ENCODE data around the gene HDAC9. TPM values are rescaled to one million over a fixed set of nuclear protein-coding genes. Genes with fewer than 3 reads are reported as not detected.

HDAC9 gene
- total and polyA plus RNA-seq, 2 donors (not counting 1 experiment from before 2014, with no cell fraction given) = 2.9 to 7.9 TPM

DNA sequence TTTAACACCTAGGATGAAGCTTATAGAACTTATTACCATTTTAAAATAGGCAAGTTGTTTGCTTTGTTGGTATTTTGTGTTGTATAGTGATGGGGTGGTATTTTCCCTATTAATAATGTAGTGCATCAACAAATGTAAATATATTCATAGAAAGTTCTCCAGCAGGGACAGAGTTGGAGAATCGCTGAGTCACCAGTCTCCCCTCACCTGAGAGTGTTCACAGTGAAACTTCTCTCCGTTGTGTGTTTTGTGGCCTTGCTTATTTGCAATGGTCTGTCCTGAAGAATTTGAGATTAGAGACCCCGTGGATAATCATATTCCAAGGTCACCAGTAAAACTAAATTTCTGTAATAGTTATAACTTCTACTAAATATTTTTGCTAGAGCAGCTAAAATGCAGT lies 51.0 kb downstream of the HDAC9 start:
- DNase-seq (ENCODE audit: low read depth in 2 of 2) = no peak
- Histone ChIP-seq H3K9ac (ENCODE audit: insufficient read depth, low read length) (no peak overlapping the region), H3K36me3 (ENCODE audit: control insufficient read depth, insufficient read depth, low read length) (no peaks in the 10 kb centered on the region), H4K20me1 (ENCODE audit: control insufficient read depth, extremely low read depth, insufficient read depth, low read length) (no peaks in the 10 kb centered on the region), H3K4me2 (ENCODE audit: extremely low read depth, insufficient read depth, low read length) (no peak overlapping the region), H3K79me2 (ENCODE audit: control insufficient read depth, insufficient read depth, low read length) (no peaks in the 10 kb centered on the region), H3K4me3 (replicated peaks in 1 of 4; ENCODE audit: control extremely low read depth in 1 of 4, insufficient read depth in 1 of 4, low read depth in 3 of 4, low read length in 4 of 4) (no peak overlapping the region), H3K4me1 (ENCODE audit: control insufficient read depth, extremely low read depth, insufficient read depth, low read length) (peaks cover 2% of the 10 kb centered on the region), H3K9me3 (ENCODE audit: control insufficient read depth, insufficient read depth, low read depth, low read length) (no peaks in the 10 kb centered on the region), H3K27ac (ENCODE audit: insufficient read depth, low read length) (no peak overlapping the region), H3K27me3 (ENCODE audit: control insufficient read depth, insufficient read depth, low read length) (no peaks in the 10 kb centered on the region), H2AFZ (ENCODE audit: low read length) (no peak overlapping the region)
- TF ChIP-seq, protein P1, sequence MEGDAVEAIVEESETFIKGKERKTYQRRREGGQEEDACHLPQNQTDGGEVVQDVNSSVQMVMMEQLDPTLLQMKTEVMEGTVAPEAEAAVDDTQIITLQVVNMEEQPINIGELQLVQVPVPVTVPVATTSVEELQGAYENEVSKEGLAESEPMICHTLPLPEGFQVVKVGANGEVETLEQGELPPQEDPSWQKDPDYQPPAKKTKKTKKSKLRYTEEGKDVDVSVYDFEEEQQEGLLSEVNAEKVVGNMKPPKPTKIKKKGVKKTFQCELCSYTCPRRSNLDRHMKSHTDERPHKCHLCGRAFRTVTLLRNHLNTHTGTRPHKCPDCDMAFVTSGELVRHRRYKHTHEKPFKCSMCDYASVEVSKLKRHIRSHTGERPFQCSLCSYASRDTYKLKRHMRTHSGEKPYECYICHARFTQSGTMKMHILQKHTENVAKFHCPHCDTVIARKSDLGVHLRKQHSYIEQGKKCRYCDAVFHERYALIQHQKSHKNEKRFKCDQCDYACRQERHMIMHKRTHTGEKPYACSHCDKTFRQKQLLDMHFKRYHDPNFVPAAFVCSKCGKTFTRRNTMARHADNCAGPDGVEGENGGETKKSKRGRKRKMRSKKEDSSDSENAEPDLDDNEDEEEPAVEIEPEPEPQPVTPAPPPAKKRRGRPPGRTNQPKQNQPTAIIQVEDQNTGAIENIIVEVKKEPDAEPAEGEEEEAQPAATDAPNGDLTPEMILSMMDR (conservative IDR thresholded peaks at IDR 0.05 in 1 of 2, IDR thresholded peaks at IDR 0.05 in 1 of 2; ENCODE audit: low read depth in 1 of 2, low read length in 2 of 2) = no peak
- no peak for TF ChIP-seq EZH2 (IDR thresholded peaks at IDR 0.05; ENCODE audit: low read length, missing control alignments)

DNA sequence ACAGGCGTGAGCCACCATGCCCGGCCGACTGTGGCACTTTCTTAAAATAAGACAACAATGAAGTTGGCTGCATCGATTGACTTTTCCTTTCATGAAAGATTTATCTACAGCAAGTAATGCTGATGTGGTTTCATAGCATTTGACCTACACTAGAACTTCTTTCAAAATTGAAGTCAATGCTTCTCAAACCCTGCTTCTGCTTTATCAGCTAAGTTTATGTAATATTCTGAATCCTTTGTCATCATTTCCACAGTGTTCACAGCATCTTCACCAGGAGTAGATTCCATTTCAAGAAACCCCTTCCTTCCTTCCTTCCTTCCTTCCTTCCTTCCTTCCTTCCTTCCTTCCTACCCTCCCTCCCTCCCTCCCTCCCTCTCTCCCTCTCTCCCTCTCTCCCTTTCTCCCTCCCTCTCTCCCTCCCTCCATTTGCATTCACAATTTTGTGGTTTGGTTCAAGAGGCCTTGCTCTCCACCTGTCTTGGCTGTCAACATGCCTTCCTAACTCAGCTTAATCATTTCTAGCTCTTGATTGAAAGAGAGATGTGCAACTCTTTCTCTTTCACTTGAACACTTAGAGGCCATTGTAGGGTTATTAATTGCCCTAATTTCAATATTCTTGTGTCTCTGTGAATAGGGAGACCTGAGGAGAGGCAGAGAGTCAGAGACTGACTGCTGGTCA lies 52.1 kb downstream of the HDAC9 start:
- H3K27me3 ChIP-seq (ENCODE audit: control insufficient read depth, insufficient read depth, low read length) = no peaks in the 10 kb centered on the region
- H3K4me1 ChIP-seq (ENCODE audit: control insufficient read depth, extremely low read depth, insufficient read depth, low read length) = no peaks in the 10 kb centered on the region
- no peaks in the 10 kb centered on the region for H3K79me2 ChIP-seq (ENCODE audit: control insufficient read depth, insufficient read depth, low read length)
- H3K36me3 ChIP-seq (ENCODE audit: control insufficient read depth, insufficient read depth, low read length) = no peaks in the 10 kb centered on the region
- TF ChIP-seq, protein P1 (conservative IDR thresholded peaks at IDR 0.05 in 1 of 2, IDR thresholded peaks at IDR 0.05 in 1 of 2; ENCODE audit: low read depth in 1 of 2, low read length in 2 of 2) = no peak
- TF ChIP-seq EZH2 (IDR thresholded peaks at IDR 0.05; ENCODE audit: low read length, missing control alignments) = no peak
- no peaks in the 10 kb centered on the region for H3K9me3 ChIP-seq (ENCODE audit: control insufficient read depth, insufficient read depth, low read depth, low read length)
- H2AFZ ChIP-seq (ENCODE audit: low read length) = no peak overlapping the region
- H4K20me1 ChIP-seq (ENCODE audit: control insufficient read depth, extremely low read depth, insufficient read depth, low read length) = no peaks in the 10 kb centered on the region
- H3K4me2 ChIP-seq (ENCODE audit: extremely low read depth, insufficient read depth, low read length) = no peak overlapping the region
- no peak overlapping the region for H3K27ac ChIP-seq (ENCODE audit: insufficient read depth, low read length)
- no peak overlapping the region for H3K9ac ChIP-seq (ENCODE audit: insufficient read depth, low read length)
- DNase-seq (ENCODE audit: low read depth in 2 of 2) = no peak
- H3K4me3 ChIP-seq (replicated peaks in 1 of 4; ENCODE audit: control extremely low read depth in 1 of 4, insufficient read depth in 1 of 4, low read depth in 3 of 4, low read length in 4 of 4) = no peak overlapping the region

DNA sequence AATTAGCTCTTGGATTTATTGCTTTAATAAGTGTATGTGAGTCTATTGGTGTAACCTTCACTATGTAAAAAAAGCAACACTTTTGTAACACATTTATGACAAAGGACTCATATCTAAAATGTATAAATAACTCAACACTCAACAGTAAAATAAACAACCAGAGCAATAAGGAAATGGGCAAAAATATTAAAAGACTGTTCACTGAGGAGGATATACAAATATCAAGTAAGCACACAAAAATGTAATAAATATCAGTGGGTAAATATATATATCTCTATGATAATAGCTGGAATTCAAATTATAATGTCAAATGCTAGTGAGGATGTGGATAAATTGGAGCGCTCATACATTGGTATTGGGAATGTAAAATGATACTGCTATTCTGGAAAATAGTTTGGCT lies 53.0 kb downstream of the HDAC9 start:
- Histone ChIP-seq H2AFZ (ENCODE audit: low read length) (no peak overlapping the region), H3K4me3 (replicated peaks in 1 of 4; ENCODE audit: control extremely low read depth in 1 of 4, insufficient read depth in 1 of 4, low read depth in 3 of 4, low read length in 4 of 4) (no peak overlapping the region), H3K27ac (ENCODE audit: insufficient read depth, low read length) (no peak overlapping the region), H3K27me3 (ENCODE audit: control insufficient read depth, insufficient read depth, low read length) (no peaks in the 10 kb centered on the region), H3K4me1 (ENCODE audit: control insufficient read depth, extremely low read depth, insufficient read depth, low read length) (no peaks in the 10 kb centered on the region), H3K9ac (ENCODE audit: insufficient read depth, low read length) (no peak overlapping the region), H3K36me3 (ENCODE audit: control insufficient read depth, insufficient read depth, low read length) (no peaks in the 10 kb centered on the region), H3K79me2 (ENCODE audit: control insufficient read depth, insufficient read depth, low read length) (no peaks in the 10 kb centered on the region), H3K9me3 (ENCODE audit: control insufficient read depth, insufficient read depth, low read depth, low read length) (no peaks in the 10 kb centered on the region), H3K4me2 (ENCODE audit: extremely low read depth, insufficient read depth, low read length) (no peak overlapping the region), H4K20me1 (ENCODE audit: control insufficient read depth, extremely low read depth, insufficient read depth, low read length) (no peaks in the 10 kb centered on the region)
- TF ChIP-seq, protein P1 (conservative IDR thresholded peaks at IDR 0.05 in 1 of 2, IDR thresholded peaks at IDR 0.05 in 1 of 2; ENCODE audit: low read depth in 1 of 2, low read length in 2 of 2) = no peak
- no peak for TF ChIP-seq EZH2 (IDR thresholded peaks at IDR 0.05; ENCODE audit: low read length, missing control alignments)
- no peak for DNase-seq (ENCODE audit: low read depth in 2 of 2)

Data from fibroblast of lung (primary cell).